ENCODE results near the gene CORO2B. TPM values are rescaled to one million over a fixed set of nuclear protein-coding genes. Genes with fewer than 3 reads are reported as not detected.
A peak's percentile ranks its signal among the peaks of the same experiment; 100 is the strongest.

The CORO2B gene
- total and polyA plus RNA-seq, 5 experiments from 2014 or later = 0.44 to 0.73 TPM; not detected in 3

GRCh38 chr15:68695061-68695595 is 116.3 kb downstream of the CORO2B start:
- Mint-ChIP-seq H3K27ac (peak overlapping the region in 1 of 10 donors; percentile 87), H3K4me3 (no peak overlapping the region), H3K9me3 (no peaks in the 10 kb centered on the region), H3K36me3 (no peaks in the 10 kb centered on the region), H3K27me3 (peaks cover 0 to 17% (median 4%) of the 10 kb centered on the region in 5 donors), H3K4me1 (peaks cover 7 to 12% (median 10%) of the 10 kb centered on the region in 4 donors)
- ATAC-seq (no peak), DNase-seq (no peak)
- POLR2A ChIA-PET = no interaction called here

- ATAC-seq (no peak), DNase-seq (no peak)
- H3K9me3 Mint-ChIP-seq = no peaks in the 10 kb centered on the region
- peaks cover 7 to 12% (median 10%) of the 10 kb centered on the region in 4 donors for H3K4me1 Mint-ChIP-seq
- H3K4me3 Mint-ChIP-seq = no peak overlapping the region
- POLR2A ChIA-PET = no interaction called here
- H3K36me3 Mint-ChIP-seq = no peaks in the 10 kb centered on the region
- H3K27ac Mint-ChIP-seq = peak overlapping the region in 1 of 10 donors; percentile 15
- peaks cover 4 to 17% (median 5%) of the 10 kb centered on the region in 5 donors for H3K27me3 Mint-ChIP-seq
Observed at GRCh38 chr15:68696414-68697363, 117.9 kb downstream of the CORO2B start.

GRCh38 chr15:68697711-68698690 is 119.2 kb downstream of the CORO2B start:
- Mint-ChIP-seq H3K36me3 (no peaks in the 10 kb centered on the region), H3K27ac (no peak overlapping the region), H3K9me3 (no peaks in the 10 kb centered on the region), H3K4me3 (no peak overlapping the region), H3K4me1 (peaks cover 3 to 10% (median 6%) of the 10 kb centered on the region in 4 donors), H3K27me3 (peaks cover 4 to 17% (median 5%) of the 10 kb centered on the region in 5 donors)
- no peak for DNase-seq
- ATAC-seq = no peak
- POLR2A ChIA-PET = no interaction called here

GRCh38 chr15:68698708-68699107 is 119.9 kb downstream of the CORO2B start:
- POLR2A ChIA-PET = no interaction called here
- Mint-ChIP-seq H3K4me1 (peaks cover 0 to 4% (median 0%) of the 10 kb centered on the region in 4 donors), H3K9me3 (no peaks in the 10 kb centered on the region), H3K36me3 (no peaks in the 10 kb centered on the region), H3K4me3 (no peak overlapping the region), H3K27me3 (peaks cover 4 to 17% (median 5%) of the 10 kb centered on the region in 5 donors), H3K27ac (no peak overlapping the region)
- no peak for DNase-seq
- ATAC-seq = no peak

GRCh38 chr15:68699124-68699880 is 120.5 kb downstream of the CORO2B start:
- DNase-seq (no peak), ATAC-seq (no peak)
- no peaks in the 10 kb centered on the region for H3K9me3 Mint-ChIP-seq
- H3K4me1 Mint-ChIP-seq = peaks cover 0 to 4% (median 0%) of the 10 kb centered on the region in 4 donors
- H3K4me3 Mint-ChIP-seq = no peak overlapping the region
- no peak overlapping the region for H3K27ac Mint-ChIP-seq
- peaks cover 4 to 17% (median 5%) of the 10 kb centered on the region in 5 donors for H3K27me3 Mint-ChIP-seq
- POLR2A ChIA-PET = no interaction called here
- H3K36me3 Mint-ChIP-seq = no peaks in the 10 kb centered on the region

GRCh38 chr15:68699881-68700454 is 121.2 kb downstream of the CORO2B start:
- no peak overlapping the region for H3K27ac Mint-ChIP-seq

GRCh38 chr15:68700455-68701123 is 121.8 kb downstream of the CORO2B start:
- Mint-ChIP-seq H3K4me1 (peaks cover 0 to 4% (median 0%) of the 10 kb centered on the region in 4 donors), H3K27ac (peak overlapping the region in 1 of 10 donors; percentile 54), H3K27me3 (peaks cover 4 to 12% (median 6%) of the 10 kb centered on the region in 5 donors), H3K9me3 (no peaks in the 10 kb centered on the region), H3K4me3 (no peak overlapping the region), H3K36me3 (no peaks in the 10 kb centered on the region)
- ATAC-seq = no peak
- POLR2A ChIA-PET = no interaction called here
- DNase-seq = no peak

More at GRCh38 chr15:68699881-68700454, 121.2 kb downstream of the CORO2B start:
- Mint-ChIP-seq H3K4me1 (peaks cover 0 to 4% (median 0%) of the 10 kb centered on the region in 4 donors), H3K27me3 (peaks cover 4 to 17% (median 6%) of the 10 kb centered on the region in 5 donors), H3K9me3 (no peaks in the 10 kb centered on the region), H3K36me3 (no peaks in the 10 kb centered on the region), H3K4me3 (no peak overlapping the region)
- ATAC-seq (no peak), DNase-seq (no peak)
- POLR2A ChIA-PET = no interaction called here

- peaks cover 5 to 18% (median 8%) of the 10 kb centered on the region in 5 donors for H3K27me3 Mint-ChIP-seq
Observed at GRCh38 chr15:68701886-68702285, 123.1 kb downstream of the CORO2B start.

GRCh38 chr15:68704496-68705021 is 125.8 kb downstream of the CORO2B start:
- no peak for DNase-seq
- Mint-ChIP-seq H3K27ac (no peak overlapping the region), H3K36me3 (no peaks in the 10 kb centered on the region), H3K4me3 (no peak overlapping the region), H3K9me3 (no peaks in the 10 kb centered on the region), H3K4me1 (no peaks in the 10 kb centered on the region), H3K27me3 (peaks cover 0 to 8% (median 2%) of the 10 kb centered on the region in 5 donors)
- ATAC-seq = no peak
- POLR2A ChIA-PET = no interaction called here

More at GRCh38 chr15:68701886-68702285, 123.1 kb downstream of the CORO2B start:
- H3K27ac Mint-ChIP-seq = no peak overlapping the region
- POLR2A ChIA-PET = no interaction called here
- H3K9me3 Mint-ChIP-seq = no peaks in the 10 kb centered on the region
- ATAC-seq (no peak), DNase-seq (no peak)
- no peak overlapping the region for H3K4me3 Mint-ChIP-seq
- H3K36me3 Mint-ChIP-seq = no peaks in the 10 kb centered on the region
- H3K4me1 Mint-ChIP-seq = peaks cover 0 to 4% (median 0%) of the 10 kb centered on the region in 4 donors

- H3K27ac Mint-ChIP-seq = no peak overlapping the region
- POLR2A ChIA-PET = no interaction called here
Observed at GRCh38 chr15:68706256-68706655, 127.5 kb downstream of the CORO2B start.

GRCh38 chr15:68706931-68707330 is 128.1 kb downstream of the CORO2B start:
- POLR2A ChIA-PET = no interaction called here
- Mint-ChIP-seq H3K27ac (no peak overlapping the region), H3K27me3 (peaks cover 0 to 12% (median 2%) of the 10 kb centered on the region in 5 donors), H3K4me1 (no peaks in the 10 kb centered on the region), H3K9me3 (no peaks in the 10 kb centered on the region), H3K4me3 (no peak overlapping the region), H3K36me3 (no peaks in the 10 kb centered on the region)
- ATAC-seq = no peak
- DNase-seq = no peak

More at GRCh38 chr15:68706256-68706655, 127.5 kb downstream of the CORO2B start:
- DNase-seq (no peak), ATAC-seq (no peak)
- Mint-ChIP-seq H3K27me3 (peaks cover 0 to 9% (median 2%) of the 10 kb centered on the region in 5 donors), H3K9me3 (no peaks in the 10 kb centered on the region), H3K36me3 (no peaks in the 10 kb centered on the region), H3K4me3 (no peak overlapping the region), H3K4me1 (no peaks in the 10 kb centered on the region)
